Mononuclear cell (primary cell): ENCODE data around the gene VTI1A. TPM values are rescaled to one million over a fixed set of nuclear protein-coding genes. Genes with fewer than 3 reads are reported as not detected.

Experiments used
- H3K27me3 ChIP-seq: 2 replicates; pipeline ENCODE4 v1.6.0; 2011; ENCODE audit warnings: low read length, control low read depth; ENCODE audit not compliant: insufficient read depth
- H3K4me1 ChIP-seq: 2 replicates; pipeline ENCODE4 v1.5.1; 2011; ENCODE audit warnings: mild to moderate bottlenecking, low read length, control low read depth; ENCODE audit not compliant: insufficient read depth
- H3K4me3 ChIP-seq: 2 replicates; pipeline ENCODE4 v1.5.1; 2011; ENCODE audit warnings: mild to moderate bottlenecking, low read length, moderate library complexity
- H3K9me3 ChIP-seq: 2 replicates; pipeline ENCODE4 v1.5.1; 2011; ENCODE audit warnings: low read depth, mild to moderate bottlenecking, control low read depth, low read length
- total RNA-seq: library from RNA; depleted of rRNA; stranded (reverse); fragments of >200 nt; gene quantifications from one replicate; pipeline ENCODE4 v1.2.3, GENCODE V29; 2012

The VTI1A gene
- total RNA-seq, 1 donor = 65.4 TPM

- Histone ChIP-seq H3K4me1 (no peaks in the 10 kb centered on the region), H3K4me3 (no peak overlapping the region), H3K9me3 (no peaks in the 10 kb centered on the region), H3K27me3 (no peaks in the 10 kb centered on the region)
These were observed 182.1 kb downstream of the VTI1A start for GRCh38 chr10:112628951-112629609.

- Histone ChIP-seq H3K4me3 (no peak overlapping the region), H3K9me3 (no peaks in the 10 kb centered on the region), H3K27me3 (no peaks in the 10 kb centered on the region)
These were observed 184.7 kb downstream of the VTI1A start for GRCh38 chr10:112631501-112632400.

GRCh38 chr10:112634096-112634830 lies 187.2 kb downstream of the VTI1A start:
- no peaks in the 10 kb centered on the region for H3K4me1 ChIP-seq
- H3K4me3 ChIP-seq = no peak overlapping the region
- H3K27me3 ChIP-seq = no peaks in the 10 kb centered on the region

More at GRCh38 chr10:112631501-112632400, 184.7 kb downstream of the VTI1A start:
- H3K4me1 ChIP-seq = no peaks in the 10 kb centered on the region

GRCh38 chr10:112637901-112638300 lies 190.9 kb downstream of the VTI1A start:
- Histone ChIP-seq H3K9me3 (no peaks in the 10 kb centered on the region), H3K4me3 (no peak overlapping the region), H3K27me3 (no peaks in the 10 kb centered on the region), H3K4me1 (no peaks in the 10 kb centered on the region)

More at GRCh38 chr10:112634096-112634830, 187.2 kb downstream of the VTI1A start:
- no peaks in the 10 kb centered on the region for H3K9me3 ChIP-seq

- no peaks in the 10 kb centered on the region for H3K9me3 ChIP-seq
- no peaks in the 10 kb centered on the region for H3K4me1 ChIP-seq
- no peak overlapping the region for H3K4me3 ChIP-seq
- H3K27me3 ChIP-seq = no peaks in the 10 kb centered on the region
These were observed 192.3 kb downstream of the VTI1A start for GRCh38 chr10:112639298-112639697.

- H3K4me3 ChIP-seq = no peak overlapping the region
- H3K9me3 ChIP-seq = no peaks in the 10 kb centered on the region
- no peaks in the 10 kb centered on the region for H3K27me3 ChIP-seq
- no peaks in the 10 kb centered on the region for H3K4me1 ChIP-seq
These were observed 193.6 kb downstream of the VTI1A start for GRCh38 chr10:112640638-112641037.

GRCh38 chr10:112643600-112644264 lies 196.7 kb downstream of the VTI1A start:
- Histone ChIP-seq H3K27me3 (no peaks in the 10 kb centered on the region), H3K4me3 (no peak overlapping the region)

GRCh38 chr10:112644265-112644645 lies 197.2 kb downstream of the VTI1A start:
- no peaks in the 10 kb centered on the region for H3K4me1 ChIP-seq
- H3K27me3 ChIP-seq = no peaks in the 10 kb centered on the region
- no peak overlapping the region for H3K4me3 ChIP-seq
- H3K9me3 ChIP-seq = no peaks in the 10 kb centered on the region

More at GRCh38 chr10:112643600-112644264, 196.7 kb downstream of the VTI1A start:
- H3K4me1 ChIP-seq = no peaks in the 10 kb centered on the region
- H3K9me3 ChIP-seq = no peaks in the 10 kb centered on the region

GRCh38 chr10:112649006-112649821 lies 202.2 kb downstream of the VTI1A start:
- no peak overlapping the region for H3K4me3 ChIP-seq
- no peaks in the 10 kb centered on the region for H3K9me3 ChIP-seq
- H3K27me3 ChIP-seq = no peaks in the 10 kb centered on the region
- H3K4me1 ChIP-seq = no peaks in the 10 kb centered on the region

- Histone ChIP-seq H3K27me3 (no peaks in the 10 kb centered on the region), H3K4me3 (no peak overlapping the region), H3K9me3 (no peaks in the 10 kb centered on the region), H3K4me1 (no peaks in the 10 kb centered on the region)
These were observed 202.8 kb downstream of the VTI1A start for GRCh38 chr10:112649822-112650152.

- H3K27me3 ChIP-seq = no peaks in the 10 kb centered on the region
- H3K4me3 ChIP-seq = no peak overlapping the region
- H3K9me3 ChIP-seq = no peaks in the 10 kb centered on the region
- H3K4me1 ChIP-seq = no peaks in the 10 kb centered on the region
These were observed 203.6 kb downstream of the VTI1A start for GRCh38 chr10:112650588-112651030.

- no peaks in the 10 kb centered on the region for H3K9me3 ChIP-seq
- H3K4me1 ChIP-seq = no peaks in the 10 kb centered on the region
- H3K27me3 ChIP-seq = no peaks in the 10 kb centered on the region
- H3K4me3 ChIP-seq = no peak overlapping the region
These were observed 206.2 kb downstream of the VTI1A start for GRCh38 chr10:112653215-112653614.

GRCh38 chr10:112653851-112654250 lies 206.8 kb downstream of the VTI1A start:
- H3K4me3 ChIP-seq = no peak overlapping the region
- no peaks in the 10 kb centered on the region for H3K4me1 ChIP-seq
- no peaks in the 10 kb centered on the region for H3K27me3 ChIP-seq
- no peaks in the 10 kb centered on the region for H3K9me3 ChIP-seq

- Histone ChIP-seq H3K4me3 (no peak overlapping the region), H3K9me3 (no peaks in the 10 kb centered on the region), H3K4me1 (no peaks in the 10 kb centered on the region), H3K27me3 (no peaks in the 10 kb centered on the region)
These were observed 207.8 kb downstream of the VTI1A start for GRCh38 chr10:112654794-112655193.
